Umbilical cord (tissue), 2 donors: ENCODE results near the gene ZCCHC7. TPM values are rescaled to one million over a fixed set of nuclear protein-coding genes. Genes with fewer than 3 reads are reported as not detected.

Source experiments
- DNase-seq: peaks from one replicate; pipeline ENCODE4 v3.0.0-alpha.2; 2015; ENCODE audit warnings: low spot score
- total RNA-seq: library from RNA; depleted of rRNA; stranded (reverse); fragments of >200 nt; gene quantifications from one replicate; pipeline ENCODE4 v1.2.3, GENCODE V29; 2014; ENCODE audit warnings: low replicate concordance; ENCODE audit not compliant: insufficient read depth

ZCCHC7 gene
- total RNA-seq, 1 donor from 2014 or later: 34.7 TPM

- peak; percentile 28 for DNase-seq
Measured at GRCh38 chr9:37405350-37405749, 285.0 kb downstream of the ZCCHC7 start.

GRCh38 chr9:37405764-37406380 is 285.5 kb downstream of the ZCCHC7 start:
- no peak for DNase-seq

GRCh38 chr9:37406603-37407401 is 286.4 kb downstream of the ZCCHC7 start:
- no peak for DNase-seq

GRCh38 chr9:37407468-37407867 is 287.1 kb downstream of the ZCCHC7 start:
- no peak for DNase-seq

Other genes starting within 250 kb of the ZCCHC7 start
- 2.6 TPM for gene PAX5, start 86.3 kb upstream of the ZCCHC7 start, total RNA-seq